ENCODE measurements around the gene KHNYN.
A peak's percentile ranks its signal among the peaks of the same experiment; 100 is the strongest.

KHNYN gene

GRCh38 chr14:24438223-24439097 lies 8.7 kb downstream of the KHNYN start:
- no peak overlapping the region for H2AFZ ChIP-seq (ENCODE audit: low read length)
- peak overlapping the region; percentile 81 for H3K9ac ChIP-seq (ENCODE audit: low read depth, low read length, poor library complexity, severe bottlenecking)
- peaks cover 62% of the 10 kb centered on the region for H3K4me1 ChIP-seq (ENCODE audit: insufficient read depth, low read length, poor library complexity, severe bottlenecking)
- H3K79me2 ChIP-seq (ENCODE audit: insufficient read depth, low read length) = peaks cover 42% of the 10 kb centered on the region
- no peaks in the 10 kb centered on the region for H3K9me2 ChIP-seq (replicated peaks; ENCODE audit: low read depth, low read length)
- peaks cover 8% of the 10 kb centered on the region; the same call in 1 of the 2 replicates for H3K36me3 ChIP-seq (ENCODE audit: insufficient read depth, low read length)
- peak overlapping the region; percentile 69 for H3K4me3 ChIP-seq (ENCODE audit: low read length, poor library complexity, severe bottlenecking)
- no peak for TF ChIP-seq EZH2phosphoT487 (IDR thresholded peaks at IDR 0.05; ENCODE audit: borderline replicate concordance)
- no peak for TF ChIP-seq CTCF (conservative IDR thresholded peaks at IDR 0.05; ENCODE audit: low read length)
- H3K4me2 ChIP-seq (ENCODE audit: low read depth, low read length, poor library complexity, severe bottlenecking) = peak overlapping the region; percentile 80
- H3K27me3 ChIP-seq (ENCODE audit: insufficient read depth, low read length, poor library complexity, severe bottlenecking) = no peaks in the 10 kb centered on the region
- 0 out of 2 replicates have a peak, but pooled peaks cover 5% of the 10 kb centered on the region for H3F3A ChIP-seq (ENCODE audit: low read depth)
- H4K20me1 ChIP-seq (ENCODE audit: insufficient read depth, low read length, poor library complexity, severe bottlenecking) = peaks cover 8% of the 10 kb centered on the region
- H3K9me3 ChIP-seq (ENCODE audit: insufficient read depth, low read depth, low read length) = no peaks in the 10 kb centered on the region

- H3K36me3 ChIP-seq (ENCODE audit: insufficient read depth, low read length) = peaks cover 8% of the 10 kb centered on the region; the same call in 1 of the 2 replicates
- H3F3A ChIP-seq (ENCODE audit: low read depth) = 0 out of 2 replicates have a peak, but pooled peaks cover 5% of the 10 kb centered on the region
- no peak overlapping the region for H3K4me3 ChIP-seq (ENCODE audit: low read length, poor library complexity, severe bottlenecking)
- H3K4me2 ChIP-seq (ENCODE audit: low read depth, low read length, poor library complexity, severe bottlenecking) = no peak overlapping the region
- TF ChIP-seq EZH2phosphoT487 (IDR thresholded peaks at IDR 0.05; ENCODE audit: borderline replicate concordance) = no peak
- no peak for TF ChIP-seq CTCF (conservative IDR thresholded peaks at IDR 0.05; ENCODE audit: low read length)
- H3K27me3 ChIP-seq (ENCODE audit: insufficient read depth, low read length, poor library complexity, severe bottlenecking) = no peaks in the 10 kb centered on the region
- H3K9me2 ChIP-seq (replicated peaks; ENCODE audit: low read depth, low read length) = no peaks in the 10 kb centered on the region
- peaks cover 45% of the 10 kb centered on the region for H3K79me2 ChIP-seq (ENCODE audit: insufficient read depth, low read length)
- H3K9ac ChIP-seq (ENCODE audit: low read depth, low read length, poor library complexity, severe bottlenecking) = no peak overlapping the region
- H3K9me3 ChIP-seq (ENCODE audit: insufficient read depth, low read depth, low read length) = no peaks in the 10 kb centered on the region
- H4K20me1 ChIP-seq (ENCODE audit: insufficient read depth, low read length, poor library complexity, severe bottlenecking) = peaks cover 8% of the 10 kb centered on the region
- peaks cover 65% of the 10 kb centered on the region for H3K4me1 ChIP-seq (ENCODE audit: insufficient read depth, low read length, poor library complexity, severe bottlenecking)
- no peak overlapping the region for H2AFZ ChIP-seq (ENCODE audit: low read length)
Measured at GRCh38 chr14:24439257-24439656, 9.5 kb downstream of the KHNYN start.

DNA sequence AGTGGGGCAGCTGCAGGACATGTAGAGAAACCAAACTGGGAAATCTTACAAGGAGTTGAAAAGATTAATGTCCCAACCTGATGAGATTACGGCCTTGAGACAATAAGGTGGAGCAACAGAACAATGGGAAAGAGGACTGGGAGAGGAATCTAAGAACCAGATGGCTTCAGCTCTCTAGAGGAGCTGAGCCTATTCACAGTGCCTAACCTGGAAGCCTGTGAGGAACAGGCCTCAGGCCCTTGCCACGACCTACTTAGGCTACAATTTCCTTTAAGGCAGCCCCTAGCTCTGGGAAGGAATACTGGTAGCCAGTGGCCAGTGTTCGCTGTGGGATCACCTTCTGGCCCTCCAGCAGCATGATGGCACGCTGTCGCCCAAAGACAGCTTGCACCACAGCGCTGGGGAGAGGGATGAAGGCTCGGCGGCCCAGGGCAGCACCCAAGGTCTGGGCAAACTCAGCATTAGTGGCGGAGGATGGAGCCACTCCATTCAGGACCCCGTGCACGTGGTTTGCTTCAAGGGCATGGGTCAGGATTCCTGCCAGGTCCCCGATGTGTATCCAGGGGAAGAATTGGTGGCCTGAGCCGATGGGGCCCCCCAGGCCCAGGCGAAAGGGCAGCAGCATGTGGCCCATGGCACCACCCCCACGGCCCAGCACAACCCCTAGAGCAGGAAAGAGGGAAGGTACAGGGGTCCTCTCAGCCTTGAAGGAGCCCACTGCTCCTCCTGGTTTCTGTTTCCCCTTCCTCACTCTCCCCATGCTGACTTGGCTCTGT lies 10.3 kb downstream of the KHNYN start:
- peak overlapping the region; percentile 97 for H3K4me2 ChIP-seq (ENCODE audit: low read depth, low read length, poor library complexity, severe bottlenecking)
- TF ChIP-seq CTCF (conservative IDR thresholded peaks at IDR 0.05; ENCODE audit: low read length) (no peak), EZH2phosphoT487 (IDR thresholded peaks at IDR 0.05; ENCODE audit: borderline replicate concordance) (no peak)
- peaks cover 65% of the 10 kb centered on the region for H3K4me1 ChIP-seq (ENCODE audit: insufficient read depth, low read length, poor library complexity, severe bottlenecking)
- peaks cover 8% of the 10 kb centered on the region; the same call in 1 of the 2 replicates for H3K36me3 ChIP-seq (ENCODE audit: insufficient read depth, low read length)
- H3F3A ChIP-seq (ENCODE audit: low read depth) = 0 out of 2 replicates have a peak, but pooled peaks cover 5% of the 10 kb centered on the region
- no peaks in the 10 kb centered on the region for H3K27me3 ChIP-seq (ENCODE audit: insufficient read depth, low read length, poor library complexity, severe bottlenecking)
- no peak overlapping the region for H2AFZ ChIP-seq (ENCODE audit: low read length)
- H3K4me3 ChIP-seq (ENCODE audit: low read length, poor library complexity, severe bottlenecking) = peak overlapping the region; percentile 91
- H4K20me1 ChIP-seq (ENCODE audit: insufficient read depth, low read length, poor library complexity, severe bottlenecking) = peaks cover 8% of the 10 kb centered on the region
- H3K9me2 ChIP-seq (replicated peaks; ENCODE audit: low read depth, low read length) = no peaks in the 10 kb centered on the region
- H3K9ac ChIP-seq (ENCODE audit: low read depth, low read length, poor library complexity, severe bottlenecking) = peak overlapping the region; percentile 96
- peaks cover 45% of the 10 kb centered on the region for H3K79me2 ChIP-seq (ENCODE audit: insufficient read depth, low read length)
- no peaks in the 10 kb centered on the region for H3K9me3 ChIP-seq (ENCODE audit: insufficient read depth, low read depth, low read length)
